ENCODE measurements around the gene RAB33B.

Gene RAB33B

DNA sequence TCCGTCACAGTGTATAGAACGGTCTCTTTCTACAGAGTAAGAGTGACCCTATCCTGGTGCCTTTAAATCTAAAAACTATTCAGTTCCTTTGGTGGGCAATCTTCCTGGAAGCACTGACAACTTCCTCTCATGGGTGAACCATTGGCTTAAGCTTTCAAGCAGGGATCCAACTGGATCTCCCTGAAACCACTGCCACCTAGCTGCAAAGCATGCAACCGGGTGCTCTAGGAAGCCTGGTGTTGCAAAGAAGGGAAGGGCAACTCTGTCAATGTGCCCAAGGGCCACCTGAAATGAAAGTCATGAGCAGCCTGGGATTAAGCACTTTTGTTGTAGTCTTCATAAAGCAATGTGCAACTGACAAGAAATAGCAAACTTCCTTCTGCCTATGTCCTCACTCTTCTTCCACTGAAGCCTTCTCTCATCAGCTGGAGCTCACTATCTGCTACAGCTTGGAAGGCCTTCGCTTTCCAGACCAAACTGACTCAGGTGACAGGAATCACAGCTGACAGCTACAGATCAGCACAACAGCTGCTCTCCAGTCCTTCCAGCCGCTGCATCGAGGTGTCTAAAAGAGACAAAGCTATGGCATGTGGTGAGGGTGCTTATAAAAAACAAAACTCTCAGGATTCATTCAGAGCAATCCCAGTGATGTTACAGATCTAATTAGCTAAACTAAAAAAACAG is 55.9 kb downstream of the RAB33B start:
- DNase-seq: no peak

DNA sequence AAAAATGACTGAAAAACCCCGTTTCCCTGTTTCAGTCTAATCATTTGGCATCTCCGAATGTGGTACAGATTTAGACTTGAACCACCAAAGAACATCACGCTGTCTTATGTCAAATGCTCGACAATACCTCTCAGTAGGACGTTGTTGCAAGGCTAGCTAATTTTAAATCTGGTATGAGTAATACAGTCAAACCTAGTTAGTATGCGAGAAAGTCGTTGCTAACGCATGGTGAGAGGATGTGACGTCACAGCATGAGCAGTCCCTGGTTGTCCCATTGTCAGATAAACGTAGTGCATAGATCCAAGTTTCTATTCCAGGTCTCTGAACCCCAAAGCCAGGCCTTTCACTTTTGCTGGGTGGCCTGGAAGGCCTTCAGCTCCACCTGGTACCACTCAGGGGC is 57.4 kb downstream of the RAB33B start:
- DNase-seq: no peak

- no peak for DNase-seq
Measured at GRCh38 chr4:139514382-139515059, 60.6 kb downstream of the RAB33B start.

DNA sequence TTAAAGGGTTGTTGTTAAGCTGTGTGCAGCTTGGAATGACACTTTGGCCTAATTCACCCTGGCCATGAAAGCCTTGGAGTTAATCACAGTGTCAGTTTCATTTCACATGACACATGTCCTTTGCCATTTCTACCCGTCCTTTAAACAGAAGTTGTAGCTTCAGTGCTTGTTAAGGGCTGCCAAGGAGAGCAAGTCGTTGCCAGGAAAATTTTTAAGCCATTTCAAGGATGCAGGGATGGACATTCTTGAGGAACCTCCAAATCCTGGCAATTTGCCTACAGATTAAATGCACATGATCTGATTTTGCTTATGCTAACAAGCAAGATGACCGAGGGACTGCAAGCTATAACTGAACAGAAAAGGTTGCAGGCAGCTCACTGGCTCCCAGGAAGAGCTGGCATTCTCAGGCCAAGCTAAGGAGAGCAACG is 61.6 kb downstream of the RAB33B start:
- DNase-seq: no peak

- no peak for DNase-seq
Measured at GRCh38 chr4:139521754-139522401, 68.0 kb downstream of the RAB33B start.

DNA sequence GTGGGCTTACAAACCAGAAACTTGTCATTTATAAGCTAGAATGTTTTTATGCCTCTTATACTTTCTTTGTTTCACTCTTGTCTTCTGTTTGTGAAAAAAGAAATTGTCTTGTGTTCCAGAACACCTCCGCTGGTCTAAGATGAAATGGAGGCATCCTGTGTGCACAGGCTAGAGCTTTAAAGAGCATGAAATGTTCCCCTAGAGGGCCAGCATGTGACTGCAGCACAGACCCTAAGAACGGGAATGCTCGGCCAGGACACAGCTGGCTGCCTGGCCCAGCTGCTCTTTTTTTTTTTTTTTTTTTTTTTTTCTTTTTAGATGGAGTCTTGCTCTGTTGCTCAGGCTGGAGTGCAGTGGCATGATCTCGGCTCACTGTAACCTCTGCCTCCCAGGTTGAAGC is 68.5 kb downstream of the RAB33B start:
- no peak for DNase-seq

- no peak for DNase-seq
Measured at GRCh38 chr4:139523076-139523475, 69.2 kb downstream of the RAB33B start.

- no peak for DNase-seq
Measured at GRCh38 chr4:139524062-139524631, 70.2 kb downstream of the RAB33B start.

DNA sequence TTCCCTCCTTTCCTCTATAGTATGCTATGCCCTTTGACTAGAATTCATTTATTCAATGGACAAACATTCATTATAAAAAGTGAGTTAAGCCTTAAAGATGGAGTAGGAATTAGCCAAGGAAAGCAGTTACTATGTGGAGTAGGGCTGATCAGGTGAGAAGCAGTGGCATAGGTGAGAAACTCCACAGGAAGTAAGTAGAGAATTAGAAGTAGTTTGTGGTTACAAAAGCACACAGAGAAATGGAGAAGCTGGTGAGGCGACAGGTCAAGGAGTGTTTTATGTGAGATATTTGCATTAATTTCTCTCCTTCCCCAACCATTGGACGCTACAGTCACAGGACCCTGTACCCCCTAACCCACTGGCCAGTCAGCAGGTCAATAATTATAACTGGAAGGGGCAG is 71.5 kb downstream of the RAB33B start:
- no peak for DNase-seq

All from NCI-H187 (cell line).